Sigmoid colon (tissue), 4 donors: Measurements from ENCODE around the gene RASA4.
"Not testable (repeated sequence)": the region's sequence is repeated elsewhere in the genome, so short reads cannot be mapped to it uniquely, and the experiment has no call there.

Experiments used
- POLR2A ChIP-seq, 2 donors: fragments of 450-650 bp; IDR thresholded peaks; one replicate each; pipeline ENCODE4 v1.6.1; 2016; ENCODE audit warnings: antibody characterized with exemption in 2 of 2, mild to moderate bottlenecking in 2 of 2, moderate library complexity in 2 of 2
- POLR2AphosphoS5 ChIP-seq, 4 donors: sonication (generic); formaldehyde crosslinking; IDR thresholded peaks; one replicate each; pipeline ENCODE4 v1.6.1; 2017; ENCODE audit warnings: antibody characterized with exemption in 4 of 4

DNA sequence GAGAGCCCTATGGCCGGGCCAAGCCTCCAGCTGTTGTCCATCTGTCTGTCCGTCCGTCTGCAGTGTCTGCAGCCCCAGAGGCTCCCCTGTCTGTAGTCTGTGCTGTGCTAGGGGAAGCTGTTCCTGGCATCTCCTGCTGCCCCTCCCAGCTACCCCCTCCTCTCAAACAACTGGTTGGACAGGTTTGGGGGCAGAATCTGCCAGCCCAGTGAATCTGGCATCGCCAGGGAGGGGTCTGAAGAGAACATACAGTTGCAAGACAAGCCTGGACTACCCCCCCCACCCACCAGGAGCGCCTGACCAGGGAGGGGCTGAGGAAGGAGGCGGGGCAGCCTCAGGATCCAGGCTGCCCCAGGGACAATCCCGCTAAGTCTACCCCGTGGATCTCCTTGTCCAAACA is 73.0 kb downstream of the RASA4 start, which contains the start of gene UPK3BL2:
- not testable (repeated sequence) for TF ChIP-seq POLR2A, POLR2AphosphoS5 (IDR thresholded peaks at IDR 0.05)
